Ecto neural progenitor cell (in vitro differentiated cells): ENCODE data around the gene FAM43B.

Source experiments
- DNase-seq: peaks from one replicate; pipeline ENCODE4 v3.0.0-alpha.2; 2018; ENCODE audit warnings: low spot score

The FAM43B gene

GRCh38 chr1:20593756-20594155 lies 41.4 kb downstream of the FAM43B start:
- DNase-seq = no peak

- DNase-seq = no peak
Measured at GRCh38 chr1:20594746-20595145, 42.4 kb downstream of the FAM43B start.

GRCh38 chr1:20596106-20596505 lies 43.7 kb downstream of the FAM43B start:
- no peak for DNase-seq

- DNase-seq = no peak
Measured at GRCh38 chr1:20597650-20598049, 45.3 kb downstream of the FAM43B start.

- no peak for DNase-seq
Measured at GRCh38 chr1:20600156-20600555, 47.8 kb downstream of the FAM43B start.

GRCh38 chr1:20601129-20601825 lies 48.9 kb downstream of the FAM43B start:
- no peak for DNase-seq

- no peak for DNase-seq
Measured at GRCh38 chr1:20602851-20603450, 50.6 kb downstream of the FAM43B start.

- DNase-seq = no peak
Measured at GRCh38 chr1:20603504-20604464, 51.4 kb downstream of the FAM43B start.
